RWPE2 (cell line): Measurements from ENCODE around the gene WFIKKN1.
"Not testable (repeated sequence)": the region's sequence is repeated elsewhere in the genome, so short reads cannot be mapped to it uniquely, and the experiment has no call there.

Experiments used
- ATAC-seq: fragments of 200-7000 bp; cut with Tn5 transposase; 3 replicates; pipeline ENCODE4 v1.9.1; 2021; ENCODE audit warnings: low read depth
- DNase-seq: peaks from one replicate; pipeline ENCODE4 v3.0.0-alpha.2; 2020; ENCODE audit warnings: low spot score
- H3K27ac ChIP-seq: fragments of 450-650 bp; 2 replicates; pipeline ENCODE4 v1.5.1; 2017; ENCODE audit warnings: mild to moderate bottlenecking; ENCODE audit not compliant: poor library complexity, severe bottlenecking
- H3K27me3 ChIP-seq: fragments of 250-450 bp; sonication (Bioruptor Pico); 2 replicates; pipeline ENCODE4 v1.5.1; 2021; ENCODE audit warnings: mild to moderate bottlenecking, moderate library complexity; ENCODE audit not compliant: insufficient read depth, poor library complexity, severe bottlenecking
- H3K36me3 ChIP-seq: fragments of 250-450 bp; sonication (Bioruptor Pico); 2 replicates; pipeline ENCODE4 v1.5.1; 2020; ENCODE audit warnings: low read depth, mild to moderate bottlenecking, moderate library complexity
- H3K4me1 ChIP-seq: fragments of 250-450 bp; sonication (Bioruptor Pico); 2 replicates; pipeline ENCODE4 v1.5.1; 2021; ENCODE audit warnings: mild to moderate bottlenecking, moderate library complexity; ENCODE audit not compliant: insufficient read depth, poor library complexity, severe bottlenecking
- H3K4me3 ChIP-seq: fragments of 250-450 bp; sonication (Bioruptor Pico); 2 replicates; pipeline ENCODE4 v1.5.1; 2021; ENCODE audit warnings: mild to moderate bottlenecking, moderate library complexity; ENCODE audit not compliant: severe bottlenecking
- H3K9me3 ChIP-seq: fragments of 250-450 bp; sonication (Bioruptor Pico); 2 replicates; pipeline ENCODE4 v1.5.1; 2021; ENCODE audit warnings: mild to moderate bottlenecking, moderate library complexity; ENCODE audit not compliant: severe bottlenecking
- TF ChIP-seq, protein P1 (sequence below): fragments of 450-650 bp; IDR thresholded peaks from one replicate; pipeline ENCODE4 v1.5.1; 2017; ENCODE audit warnings: mild to moderate bottlenecking, moderate library complexity; ENCODE audit not compliant: poor library complexity, severe bottlenecking

Gene WFIKKN1

DNA sequence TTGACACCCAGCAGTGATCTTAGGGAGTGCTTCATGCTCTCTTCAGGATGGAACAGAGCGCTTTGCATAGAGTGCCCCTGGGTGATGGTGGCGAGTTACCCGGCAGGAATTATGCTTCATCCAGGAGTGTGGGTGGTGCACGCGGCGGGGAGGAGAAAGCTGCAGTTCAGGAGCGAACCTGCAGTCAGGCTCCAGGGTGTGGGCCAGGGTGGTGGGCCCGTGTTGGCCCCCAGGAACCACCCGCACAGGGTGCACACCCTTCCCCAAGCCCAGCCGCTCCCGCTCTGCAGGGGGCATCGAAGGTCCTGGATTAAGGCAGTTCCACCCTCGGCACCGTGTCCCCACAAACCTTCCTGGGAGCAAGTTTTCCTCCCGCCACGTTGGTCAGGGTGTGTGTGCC lies 37.0 kb upstream of the WFIKKN1 start:
- TF ChIP-seq, protein P1, sequence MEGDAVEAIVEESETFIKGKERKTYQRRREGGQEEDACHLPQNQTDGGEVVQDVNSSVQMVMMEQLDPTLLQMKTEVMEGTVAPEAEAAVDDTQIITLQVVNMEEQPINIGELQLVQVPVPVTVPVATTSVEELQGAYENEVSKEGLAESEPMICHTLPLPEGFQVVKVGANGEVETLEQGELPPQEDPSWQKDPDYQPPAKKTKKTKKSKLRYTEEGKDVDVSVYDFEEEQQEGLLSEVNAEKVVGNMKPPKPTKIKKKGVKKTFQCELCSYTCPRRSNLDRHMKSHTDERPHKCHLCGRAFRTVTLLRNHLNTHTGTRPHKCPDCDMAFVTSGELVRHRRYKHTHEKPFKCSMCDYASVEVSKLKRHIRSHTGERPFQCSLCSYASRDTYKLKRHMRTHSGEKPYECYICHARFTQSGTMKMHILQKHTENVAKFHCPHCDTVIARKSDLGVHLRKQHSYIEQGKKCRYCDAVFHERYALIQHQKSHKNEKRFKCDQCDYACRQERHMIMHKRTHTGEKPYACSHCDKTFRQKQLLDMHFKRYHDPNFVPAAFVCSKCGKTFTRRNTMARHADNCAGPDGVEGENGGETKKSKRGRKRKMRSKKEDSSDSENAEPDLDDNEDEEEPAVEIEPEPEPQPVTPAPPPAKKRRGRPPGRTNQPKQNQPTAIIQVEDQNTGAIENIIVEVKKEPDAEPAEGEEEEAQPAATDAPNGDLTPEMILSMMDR: no peak
- H3K36me3 ChIP-seq: no peaks in the 10 kb centered on the region
- H3K4me1 ChIP-seq: peaks cover 27% of the 10 kb centered on the region
- no peak overlapping the region for H3K4me3 ChIP-seq
- H3K9me3 ChIP-seq: no peaks in the 10 kb centered on the region
- ATAC-seq (no peak), DNase-seq (no peak)
- H3K27ac ChIP-seq: peak overlapping the region; percentile 68
- no peaks in the 10 kb centered on the region for H3K27me3 ChIP-seq

DNA sequence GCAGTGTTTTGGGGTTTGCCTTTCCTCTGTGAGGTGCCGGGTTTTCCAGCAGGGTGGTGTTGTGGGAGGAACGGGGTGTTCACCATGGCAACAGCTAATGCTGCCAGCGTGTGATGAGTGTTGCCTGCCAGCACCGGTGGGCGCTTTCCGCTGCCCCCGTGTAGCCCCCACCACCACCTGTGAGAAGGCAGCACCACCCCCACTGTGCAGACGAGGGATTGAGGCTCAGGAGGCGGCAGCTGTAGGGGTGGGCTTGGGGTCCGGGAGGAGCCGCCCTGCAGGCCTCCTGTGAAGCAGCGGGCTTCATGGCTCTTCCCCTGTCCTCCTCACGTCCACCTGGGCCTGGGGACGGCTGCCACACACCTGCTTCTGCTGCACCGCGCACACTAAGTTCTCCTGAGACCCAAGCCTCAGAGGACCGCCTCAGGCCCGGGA lies 35.7 kb upstream of the WFIKKN1 start:
- H3K36me3 ChIP-seq: 0 out of 2 replicates have a peak, but pooled peaks cover 2% of the 10 kb centered on the region
- no peaks in the 10 kb centered on the region for H3K27me3 ChIP-seq
- H3K4me1 ChIP-seq: peaks cover 27% of the 10 kb centered on the region
- DNase-seq: no peak
- H3K4me3 ChIP-seq: no peak overlapping the region
- ATAC-seq: no peak
- H3K27ac ChIP-seq: no peak overlapping the region
- TF ChIP-seq, protein P1: no peak
- no peaks in the 10 kb centered on the region for H3K9me3 ChIP-seq

- Histone ChIP-seq H3K36me3 (0 out of 2 replicates have a peak, but pooled peaks cover 3% of the 10 kb centered on the region), H3K27me3 (no peaks in the 10 kb centered on the region), H3K27ac (no peak overlapping the region), H3K9me3 (no peaks in the 10 kb centered on the region), H3K4me3 (no peak overlapping the region), H3K4me1 (peaks cover 27% of the 10 kb centered on the region)
- ATAC-seq (no peak), DNase-seq (peak; percentile 61)
- TF ChIP-seq, protein P1: no peak
These were observed 34.6 kb upstream of the WFIKKN1 start for GRCh38 chr16:595942-596735.

DNA sequence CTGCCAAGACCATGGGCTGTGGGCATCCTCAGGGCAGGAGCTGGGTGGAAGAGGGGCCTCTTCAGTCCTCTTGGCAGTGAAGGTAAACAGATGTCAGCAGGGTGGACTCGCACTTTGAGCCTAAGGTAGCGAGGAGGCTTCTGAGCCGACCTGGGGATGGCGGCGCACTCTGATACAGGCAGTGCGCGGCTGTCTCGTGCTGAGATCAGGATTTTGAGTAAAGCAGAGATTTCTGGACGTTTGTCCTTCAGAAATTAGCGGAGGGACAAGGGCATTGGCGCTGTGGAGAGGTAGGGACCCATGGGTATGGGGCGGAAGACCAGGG lies 34.1 kb upstream of the WFIKKN1 start:
- peaks cover 2% of the 10 kb centered on the region for H3K9me3 ChIP-seq
- H3K4me1 ChIP-seq: peaks cover 25% of the 10 kb centered on the region
- TF ChIP-seq, protein P1: no peak
- 0 out of 2 replicates have a peak, but pooled peaks cover 3% of the 10 kb centered on the region for H3K36me3 ChIP-seq
- DNase-seq (no peak), ATAC-seq (no peak)
- no peak overlapping the region for H3K27ac ChIP-seq
- no peak overlapping the region for H3K4me3 ChIP-seq
- H3K27me3 ChIP-seq: no peaks in the 10 kb centered on the region

GRCh38 chr16:597655-598054 lies 33.1 kb upstream of the WFIKKN1 start:
- H3K27ac ChIP-seq, H3K36me3 ChIP-seq, ATAC-seq, H3K27me3 ChIP-seq, DNase-seq, H3K4me3 ChIP-seq, H3K9me3 ChIP-seq: not testable (repeated sequence)
- H3K4me1 ChIP-seq: peaks cover 18% of the 10 kb centered on the region
